NOMO-1 treated with dmso at 0.1 percent for 144 hours (cell line): ENCODE measurements around the gene CCDC107.

Experiments
- DNase-seq: peaks from one replicate; lab custom pipeline; 2025; ENCODE audit not compliant: unreplicated experiment; lab: John Stamatoyannopoulos, UW

Gene CCDC107

DNA sequence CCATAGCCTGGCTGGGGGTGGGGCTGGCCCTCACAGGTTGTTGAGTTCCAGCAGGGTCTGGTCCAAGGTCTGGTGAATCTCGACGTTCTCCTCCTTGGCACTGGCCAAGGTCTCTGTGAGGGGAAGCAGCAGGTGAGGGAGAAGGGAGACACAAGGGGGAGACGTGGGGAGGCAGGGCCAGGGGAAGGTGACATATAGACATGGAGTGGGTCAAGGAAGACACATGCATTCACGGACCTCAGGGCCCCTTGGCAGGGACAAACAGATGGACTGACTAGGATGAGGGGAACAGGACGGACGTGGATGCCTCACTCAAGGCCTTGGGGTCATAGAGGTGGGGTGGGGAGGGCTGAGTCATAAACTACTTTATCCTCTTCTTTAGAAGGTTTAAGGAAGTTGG lies 24.0 kb downstream of the CCDC107 start:
- DNase-seq: no peak

DNA sequence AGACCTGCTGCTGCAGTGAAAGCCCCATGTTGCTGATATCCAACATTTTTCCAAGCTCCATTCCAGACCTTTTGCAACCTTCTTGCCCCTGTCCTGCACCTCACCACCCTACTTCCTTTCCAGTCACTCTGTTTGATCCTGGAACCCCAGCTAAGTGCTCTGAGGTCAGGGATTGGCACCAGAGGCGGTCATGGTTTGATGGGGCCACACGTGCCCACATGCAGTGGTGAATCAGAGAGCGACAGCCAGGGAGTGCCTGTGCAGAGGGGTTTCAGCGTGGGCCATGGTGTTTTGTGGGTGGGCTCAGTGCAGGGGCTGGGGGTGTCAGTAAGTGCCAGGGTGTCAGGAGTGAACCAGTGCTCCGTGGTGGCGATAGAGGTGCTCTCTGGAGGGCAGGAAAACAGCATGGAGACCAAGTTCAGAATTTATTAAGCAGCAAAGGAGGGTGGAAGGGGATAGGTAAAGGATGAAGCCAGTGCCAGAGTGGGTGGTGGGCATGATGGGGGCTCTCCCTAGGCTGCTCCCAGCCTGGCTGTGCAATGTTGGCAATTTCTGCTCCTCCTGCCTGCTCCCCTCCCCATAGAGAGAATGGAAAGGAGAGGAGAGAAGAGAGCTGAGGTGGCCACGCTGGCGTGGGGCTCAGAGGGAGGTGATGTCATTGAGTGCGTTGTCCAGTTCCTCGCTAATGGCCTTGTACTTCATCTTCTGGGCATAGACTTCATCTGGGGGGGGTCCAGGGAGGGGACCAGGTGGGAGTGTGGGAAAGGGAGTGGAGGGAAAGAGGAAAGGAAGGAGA lies 24.6 kb downstream of the CCDC107 start:
- no peak for DNase-seq

DNA sequence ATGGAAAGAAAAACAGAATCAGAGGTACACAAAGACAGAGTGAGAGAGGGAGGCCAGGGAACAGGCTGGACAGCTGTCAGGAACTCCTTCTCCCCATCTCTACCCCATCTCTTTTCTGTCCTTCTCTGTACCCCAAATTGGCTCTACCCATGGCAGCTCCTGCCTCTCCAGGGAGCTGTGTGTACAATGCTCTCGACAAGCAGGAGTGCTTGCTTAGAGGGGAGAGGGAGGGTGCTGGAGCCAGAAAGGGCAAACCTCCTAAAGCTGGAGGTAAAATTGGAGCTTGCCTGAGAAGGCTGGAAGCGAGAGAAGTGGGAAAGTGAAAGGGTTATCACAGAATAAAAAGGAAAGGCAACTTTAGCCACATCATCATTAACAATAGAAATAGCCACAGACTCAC lies 25.2 kb downstream of the CCDC107 start:
- DNase-seq: no peak

DNA sequence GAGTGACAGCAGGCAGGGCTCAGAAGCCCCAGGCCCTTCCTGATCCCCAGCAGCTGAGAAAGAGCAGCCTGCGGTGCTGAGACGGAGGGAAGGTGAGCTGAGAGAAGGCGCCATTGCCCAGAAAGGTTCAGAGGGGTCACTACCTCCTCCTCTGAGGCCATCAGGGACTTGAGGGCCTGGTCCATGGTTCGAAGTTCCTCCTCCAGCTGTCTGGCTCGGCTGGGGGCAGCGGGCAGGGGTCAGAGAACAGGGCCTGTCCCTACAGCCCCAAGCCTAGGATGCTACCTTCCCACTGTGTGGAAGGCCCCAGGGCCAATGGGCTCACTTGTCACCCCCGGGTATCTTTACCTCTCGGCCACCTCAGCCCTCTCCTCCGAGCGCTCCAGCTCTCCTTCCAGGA lies 26.8 kb downstream of the CCDC107 start:
- no peak for DNase-seq

DNA sequence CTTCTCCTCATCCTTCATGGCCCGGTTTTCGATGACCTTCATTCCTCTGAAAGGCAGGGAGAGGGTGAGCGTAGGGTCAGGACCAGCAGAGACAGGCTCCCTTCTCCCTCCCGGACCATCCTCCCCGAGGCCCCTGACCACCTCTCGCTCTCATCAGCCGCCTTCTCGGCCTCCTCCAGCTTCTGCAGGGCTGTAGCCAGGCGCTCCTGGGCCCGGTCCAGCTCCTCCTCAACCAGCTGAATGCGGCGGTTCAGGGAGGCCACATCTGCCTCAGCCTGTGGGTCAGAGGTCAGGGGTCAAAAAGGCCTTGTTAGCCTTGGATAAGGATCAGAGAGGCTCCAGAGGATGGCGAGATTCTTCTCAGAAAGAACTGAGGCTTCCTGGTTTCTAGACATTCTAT lies 27.4 kb downstream of the CCDC107 start:
- no peak for DNase-seq

DNA sequence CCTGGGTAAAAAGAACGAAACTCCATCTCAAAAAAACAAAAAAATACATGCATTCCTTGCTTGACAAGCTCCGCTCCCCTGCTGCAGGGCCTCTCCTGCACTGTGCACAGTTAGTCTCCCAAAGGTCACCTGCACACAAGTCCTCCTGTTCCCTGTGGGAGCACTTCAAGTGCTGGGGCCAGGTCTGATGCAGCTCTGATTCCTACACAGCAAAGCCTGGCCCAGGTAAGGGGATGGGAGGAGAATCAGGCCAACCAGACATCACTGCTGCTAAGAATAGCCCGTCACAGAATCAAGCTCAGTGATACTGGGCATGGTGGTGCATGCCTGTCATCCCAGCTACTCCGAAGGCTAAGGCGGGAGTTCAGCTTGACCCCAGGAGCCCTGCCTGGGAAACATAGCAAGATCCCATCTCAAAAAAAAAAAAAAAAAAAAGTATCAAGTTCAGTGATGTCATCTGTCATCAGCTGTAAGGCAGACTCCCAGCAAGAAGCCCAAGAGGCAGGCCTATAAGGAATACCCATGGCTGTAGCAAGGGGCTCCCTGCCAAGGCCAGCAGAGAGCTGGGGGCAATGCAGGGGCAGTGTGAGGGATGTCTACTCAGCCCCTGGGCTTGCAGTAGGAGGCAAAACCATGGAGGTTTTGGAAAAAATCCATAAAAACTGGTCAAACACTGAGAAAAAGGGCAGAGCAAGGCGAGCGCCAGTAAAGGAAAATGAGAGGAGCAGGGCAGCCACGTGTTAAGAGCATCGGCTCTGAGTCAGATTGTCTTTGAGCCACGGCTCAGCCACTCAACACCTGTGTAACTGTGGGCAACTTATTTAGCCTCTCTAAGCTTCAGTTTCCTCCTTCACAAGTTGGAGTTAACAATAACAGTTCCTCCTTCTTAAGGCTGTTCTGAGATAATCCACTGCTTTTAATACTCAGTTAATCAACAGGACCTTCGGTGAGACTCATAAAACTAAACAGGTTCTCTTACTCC lies 28.4 kb downstream of the CCDC107 start:
- DNase-seq: no peak

DNA sequence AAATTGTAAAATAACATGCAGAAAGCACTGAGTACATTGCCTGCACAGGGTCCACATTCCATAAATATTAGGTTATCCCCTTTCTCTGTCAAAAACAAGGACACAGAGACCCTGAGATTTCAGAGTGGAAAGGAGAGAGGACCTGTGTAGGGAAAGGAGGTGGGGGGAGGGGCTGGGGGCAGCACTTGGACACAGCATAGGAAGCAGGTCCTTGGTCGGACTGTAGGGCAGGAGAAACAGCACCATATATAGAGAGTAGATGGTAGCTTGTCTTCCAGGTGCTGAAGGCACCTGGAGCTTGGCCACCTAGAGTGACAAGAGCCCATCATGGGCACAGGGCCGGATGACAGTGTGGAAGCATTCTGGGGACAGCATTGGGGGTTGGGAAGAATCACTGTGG lies 29.2 kb downstream of the CCDC107 start:
- DNase-seq: no peak

DNA sequence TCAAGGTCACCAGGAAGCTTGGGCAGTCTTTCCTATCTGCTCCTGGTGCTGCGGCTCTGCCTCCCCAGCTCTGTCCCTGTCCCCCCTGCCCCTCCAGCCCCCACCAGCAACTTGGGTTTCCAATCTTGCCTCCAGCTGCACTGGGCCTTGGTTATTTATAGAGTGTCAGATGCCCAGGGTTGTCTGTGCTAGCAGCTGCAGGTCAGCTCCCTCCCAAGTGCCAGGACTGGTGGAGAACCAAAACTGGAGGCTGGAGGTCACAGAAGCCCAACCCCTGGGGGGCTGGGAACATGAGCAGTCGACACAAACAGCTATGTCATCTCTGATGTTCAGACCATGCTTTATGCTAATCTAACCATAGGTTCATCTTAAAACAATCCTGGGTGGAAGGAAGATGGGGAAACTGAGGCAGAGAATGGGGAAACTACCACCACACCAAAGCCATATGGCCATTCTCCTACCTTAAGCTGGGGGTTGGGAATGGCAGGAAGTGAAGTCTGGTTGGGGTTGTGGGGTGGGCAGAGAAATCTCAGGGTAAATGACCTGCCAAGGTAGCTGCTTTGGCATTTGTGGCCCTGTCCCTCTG lies 30.0 kb downstream of the CCDC107 start:
- no peak for DNase-seq

DNA sequence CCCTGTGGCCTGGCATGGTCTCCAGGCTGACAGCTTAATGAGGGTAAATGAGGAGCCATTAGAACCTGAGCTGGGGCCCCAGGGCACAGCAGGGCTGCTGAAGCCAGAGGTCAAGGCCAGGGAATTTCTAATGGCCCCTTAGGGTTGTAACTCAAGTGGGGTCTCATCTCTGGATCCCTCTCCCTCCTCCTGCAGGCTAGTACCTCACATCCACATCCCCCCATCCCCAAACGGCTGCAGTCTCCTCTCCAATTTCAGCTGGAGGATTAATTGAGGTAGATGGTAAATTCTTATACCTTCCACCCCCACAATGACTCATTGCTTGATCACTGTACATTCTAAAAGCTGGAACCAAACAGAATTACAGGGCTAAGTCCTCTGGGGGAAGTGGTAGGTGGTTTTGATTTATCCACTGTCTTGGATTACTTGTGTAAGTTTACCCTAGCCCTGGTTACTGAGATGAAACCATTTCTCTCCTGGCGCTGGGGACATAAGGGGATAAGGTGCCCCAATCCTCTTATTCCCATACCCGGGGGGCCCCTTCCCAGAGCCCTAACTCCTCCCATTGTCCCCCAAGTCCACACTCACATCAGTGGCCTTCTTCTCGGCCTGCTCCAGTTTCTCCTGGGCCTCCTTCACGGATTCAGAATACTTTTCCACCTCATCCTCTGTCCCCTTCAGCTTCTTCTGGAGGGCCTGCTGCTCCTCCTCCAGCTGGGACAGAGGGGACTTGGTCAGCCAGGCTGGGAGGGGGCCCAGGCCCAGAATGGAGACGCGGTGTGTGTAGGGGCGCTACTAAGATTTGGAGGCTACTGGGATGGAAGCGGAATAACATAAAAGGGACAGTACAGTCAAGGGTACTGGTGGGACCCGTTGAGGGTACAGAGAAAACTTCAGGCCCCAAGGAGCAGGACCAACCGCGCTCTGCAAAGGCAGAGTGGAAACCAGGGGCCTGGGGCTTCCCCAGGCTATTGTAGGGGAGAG lies 30.8 kb downstream of the CCDC107 start:
- DNase-seq: no peak

DNA sequence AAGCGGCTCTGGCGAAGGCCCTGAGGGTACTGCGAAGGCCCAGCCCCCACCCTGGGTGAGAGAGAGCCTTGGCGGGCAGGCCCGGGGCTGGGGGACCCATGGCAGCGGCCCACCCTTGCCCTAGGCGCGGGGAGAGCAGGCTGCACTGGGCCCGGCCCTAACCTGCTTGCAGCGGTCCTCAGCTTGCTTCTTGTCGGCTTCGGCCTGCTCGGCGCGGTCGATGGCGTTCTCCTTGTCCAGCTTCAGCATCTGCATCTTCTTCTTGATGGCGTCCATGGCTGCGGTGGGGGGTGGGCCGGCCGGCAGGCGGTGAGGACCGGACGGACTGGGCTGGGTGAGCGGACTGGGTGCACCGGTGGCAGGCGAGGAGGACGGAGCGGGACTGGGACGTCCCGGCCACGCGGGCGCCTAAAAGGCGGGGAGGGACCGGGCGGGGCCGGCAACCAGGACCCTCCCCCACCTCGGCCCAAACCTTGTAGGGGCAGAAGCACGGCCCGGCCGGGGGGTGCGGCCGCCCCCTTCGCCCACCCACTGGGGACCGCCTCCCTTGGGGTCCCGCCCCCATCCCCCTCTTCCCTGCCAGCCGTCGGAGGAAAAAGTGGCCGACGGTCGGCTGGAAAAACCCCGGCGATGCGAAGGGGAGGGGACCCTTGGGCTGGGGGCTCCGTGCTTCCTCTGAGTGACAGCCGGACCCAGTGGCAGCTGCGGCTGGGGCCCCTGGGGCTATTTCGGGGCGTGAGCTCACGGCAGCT lies 31.6 kb downstream of the CCDC107 start, which contains the start of gene TPM2:
TSS of gene TPM2 (minus strand) at position 384 of the 752 bp plus-strand sequence. CDS start at position 276, 108 bp downstream.
- DNase-seq: no peak

DNA sequence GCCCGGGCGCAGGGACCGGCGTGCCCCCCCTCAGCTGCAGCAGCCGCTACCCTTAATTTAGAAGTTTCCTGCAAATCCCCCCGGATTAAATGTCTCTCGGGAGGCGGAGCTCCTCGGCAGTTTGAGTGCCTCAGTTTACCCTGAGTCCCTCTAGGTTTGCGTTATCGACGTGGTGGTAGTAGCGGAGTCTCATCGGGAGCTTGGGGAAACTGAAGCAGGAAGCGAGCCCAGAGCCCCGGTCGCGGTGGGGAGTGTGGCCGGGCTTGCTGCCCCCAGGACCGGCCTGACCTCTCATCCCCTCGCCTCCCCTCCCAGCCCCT lies 32.2 kb downstream of the CCDC107 start:
- no peak for DNase-seq

DNA sequence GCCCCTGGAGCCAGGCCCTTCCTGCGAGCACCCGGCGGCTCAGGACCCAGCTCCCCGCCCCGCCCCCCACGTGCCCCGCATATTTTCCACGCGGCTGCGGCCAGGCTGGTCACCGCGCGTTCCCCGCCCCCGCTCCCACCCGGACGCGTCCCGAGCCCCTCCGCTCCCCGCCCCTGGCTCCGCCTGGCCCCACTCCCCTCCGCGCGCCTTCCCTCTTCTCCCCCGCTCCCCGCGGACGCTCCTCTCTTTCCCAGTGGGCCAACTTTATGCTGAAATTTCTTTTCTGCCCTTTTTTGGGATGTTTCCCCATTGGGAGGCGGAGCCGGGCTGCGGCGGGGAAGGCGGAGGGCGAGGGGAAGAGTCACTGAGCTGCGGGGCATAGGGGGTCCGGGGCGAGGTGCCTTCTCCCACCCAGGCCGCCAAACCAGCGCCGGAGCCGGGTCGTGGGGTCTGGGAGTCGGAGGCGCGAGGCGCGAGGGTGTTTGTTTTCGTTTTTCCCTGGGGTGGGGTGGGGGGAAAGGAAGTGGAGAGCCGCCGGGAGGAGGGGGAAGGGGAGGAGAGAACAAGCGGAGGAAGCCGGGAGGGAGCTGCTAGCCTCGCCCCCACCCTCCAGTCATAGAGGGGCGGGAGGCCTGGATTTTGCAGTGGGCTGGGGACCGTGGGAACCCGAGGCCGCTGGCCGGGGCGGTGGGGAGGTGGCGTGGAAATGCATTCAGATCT lies 32.7 kb downstream of the CCDC107 start:
- peak; percentile 27 for DNase-seq

DNA sequence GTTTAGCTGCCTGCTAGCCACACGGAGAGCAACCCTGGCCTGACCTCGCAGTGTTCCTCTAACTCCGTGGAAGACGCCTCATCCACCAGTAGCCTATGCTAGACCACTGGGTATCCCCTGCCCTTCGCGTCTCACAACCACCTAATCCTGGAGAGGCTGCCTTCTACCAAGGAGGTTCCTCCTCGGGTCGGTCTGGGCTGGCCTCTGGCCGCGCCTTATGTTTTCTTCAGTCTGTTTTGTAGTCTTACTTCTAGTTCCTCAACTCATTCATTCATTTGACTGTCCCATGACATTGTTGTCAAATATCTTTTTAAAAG lies 33.2 kb downstream of the CCDC107 start:
- DNase-seq: no peak

DNA sequence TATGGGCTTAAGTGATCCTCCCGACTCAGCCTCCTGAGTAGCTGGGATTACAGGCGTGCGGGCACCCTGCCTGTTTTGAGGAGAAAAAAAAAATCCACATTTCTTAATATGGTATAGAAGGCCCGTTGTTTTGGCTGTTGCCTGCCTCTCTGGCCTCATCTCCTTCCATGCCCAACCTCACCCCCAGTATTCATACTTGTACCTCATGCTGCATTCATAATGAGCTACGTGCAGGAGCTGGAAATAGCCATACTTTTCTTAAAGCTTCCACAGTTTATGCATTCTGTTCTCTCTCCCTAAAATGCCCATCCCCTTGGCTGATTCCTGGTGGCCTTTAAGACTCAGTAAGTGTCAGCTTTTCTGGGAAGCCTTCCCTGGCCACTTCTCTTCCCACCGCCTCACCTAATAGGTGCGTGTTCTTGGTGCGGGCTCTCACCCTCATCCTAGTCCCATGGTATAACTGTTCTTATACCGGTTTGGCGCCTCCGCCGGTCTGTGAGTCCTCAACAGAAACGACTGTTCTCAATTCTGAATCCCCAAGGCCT lies 33.7 kb downstream of the CCDC107 start:
- DNase-seq: no peak

DNA sequence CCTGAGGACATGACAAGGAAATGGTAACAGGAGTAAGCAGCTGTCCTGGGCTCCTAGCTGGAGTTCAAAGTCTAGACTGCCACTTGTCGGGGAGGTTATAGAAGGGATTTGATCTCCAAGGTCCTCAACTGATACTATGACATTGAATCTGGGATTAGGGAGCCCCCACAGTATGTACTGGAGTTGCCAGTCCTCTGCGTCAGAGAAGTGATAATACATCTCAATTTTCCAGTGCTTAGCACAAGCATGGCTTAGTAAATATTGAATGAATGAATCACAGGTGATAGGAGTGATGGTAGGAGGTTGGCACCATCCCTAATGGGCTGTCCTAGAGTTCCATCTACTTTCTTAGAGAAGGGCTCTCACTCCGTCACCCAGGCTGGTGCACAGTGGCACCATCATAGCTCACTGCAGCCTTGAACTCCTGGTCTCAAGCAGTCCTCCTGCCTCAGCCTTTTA lies 37.9 kb downstream of the CCDC107 start:
- no peak for DNase-seq

DNA sequence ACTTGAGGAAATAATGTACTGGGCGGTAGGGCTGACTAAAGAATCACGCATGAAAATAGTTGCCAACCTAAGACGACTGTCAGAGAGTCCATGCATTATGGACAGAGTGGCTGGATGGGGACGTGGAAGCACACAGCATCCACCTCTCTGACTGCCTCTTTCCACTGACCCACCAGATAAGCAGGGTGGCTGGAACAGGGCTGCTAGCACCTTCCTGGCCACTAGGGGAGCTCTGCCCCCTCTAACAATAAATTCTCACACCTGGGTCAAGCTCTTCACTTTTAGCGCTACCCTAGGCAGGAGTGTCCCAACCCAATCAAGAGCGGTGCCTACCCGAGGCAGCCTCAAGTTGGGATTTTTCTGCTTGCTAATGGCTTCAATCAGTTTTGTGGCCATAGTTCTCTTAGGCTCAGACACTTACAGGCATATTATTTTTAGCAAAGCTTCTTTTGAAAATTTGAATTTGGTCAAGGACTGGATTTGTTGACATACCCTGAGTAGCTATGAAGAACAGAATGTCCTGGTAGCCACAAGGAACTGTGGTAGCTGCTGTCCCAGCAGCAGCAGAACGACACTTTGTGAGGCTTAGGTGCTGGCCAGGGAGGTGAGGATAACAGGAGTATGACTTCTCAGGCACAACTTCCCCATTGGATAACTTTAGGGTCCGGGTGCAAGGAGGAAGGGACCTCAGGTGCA lies 38.6 kb downstream of the CCDC107 start:
- peak; percentile 14 for DNase-seq

DNA sequence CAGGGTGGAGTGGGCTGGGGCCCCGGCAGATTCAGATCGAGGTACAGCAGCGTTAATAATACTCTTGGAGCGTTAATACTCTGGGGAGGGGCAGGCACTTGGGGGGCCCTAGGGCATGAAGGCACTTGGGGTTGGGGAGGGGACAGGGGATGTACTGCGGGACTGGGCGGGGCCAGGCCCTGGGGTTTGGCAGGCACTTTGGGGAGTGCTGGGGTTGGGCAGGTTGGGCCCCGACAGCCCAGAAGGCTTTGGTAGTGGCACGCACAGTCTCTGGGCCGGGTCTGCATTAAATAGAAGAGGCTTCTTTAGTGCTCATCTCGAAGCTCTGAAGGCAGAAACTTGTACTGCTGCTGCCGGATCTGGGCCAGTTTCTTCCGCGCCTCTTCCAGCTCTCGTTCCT lies 39.4 kb downstream of the CCDC107 start:
- DNase-seq: no peak

DNA sequence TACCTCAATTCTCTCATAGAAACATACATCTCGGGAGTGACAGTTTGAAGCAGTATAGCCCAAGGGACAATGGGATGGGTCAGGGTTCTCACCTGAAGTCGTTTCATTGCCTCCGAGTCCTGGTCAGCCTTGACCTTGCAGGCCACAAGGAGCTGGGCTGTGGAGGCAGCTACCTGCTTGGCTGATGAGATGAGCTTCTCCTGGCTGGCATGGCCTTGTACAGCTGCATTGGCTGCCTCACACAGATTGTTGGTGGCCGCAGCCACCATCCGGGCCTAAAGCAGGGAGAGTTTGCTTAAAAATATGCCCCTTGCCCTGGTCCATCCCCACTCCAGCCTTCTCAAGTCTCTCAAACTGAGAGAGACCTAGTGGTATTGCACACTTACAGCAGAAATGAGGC lies 40.1 kb downstream of the CCDC107 start:
- no peak for DNase-seq
